GM18526 (cell line): ENCODE data around the gene MT3.

Experiments used
- POLR2A ChIP-seq: IDR thresholded peaks from 3 replicates; pipeline ENCODE4 v1.6.1; 2011; ENCODE audit not compliant: insufficient read length; ENCODE audit errors: extremely low read depth

The MT3 gene

DNA sequence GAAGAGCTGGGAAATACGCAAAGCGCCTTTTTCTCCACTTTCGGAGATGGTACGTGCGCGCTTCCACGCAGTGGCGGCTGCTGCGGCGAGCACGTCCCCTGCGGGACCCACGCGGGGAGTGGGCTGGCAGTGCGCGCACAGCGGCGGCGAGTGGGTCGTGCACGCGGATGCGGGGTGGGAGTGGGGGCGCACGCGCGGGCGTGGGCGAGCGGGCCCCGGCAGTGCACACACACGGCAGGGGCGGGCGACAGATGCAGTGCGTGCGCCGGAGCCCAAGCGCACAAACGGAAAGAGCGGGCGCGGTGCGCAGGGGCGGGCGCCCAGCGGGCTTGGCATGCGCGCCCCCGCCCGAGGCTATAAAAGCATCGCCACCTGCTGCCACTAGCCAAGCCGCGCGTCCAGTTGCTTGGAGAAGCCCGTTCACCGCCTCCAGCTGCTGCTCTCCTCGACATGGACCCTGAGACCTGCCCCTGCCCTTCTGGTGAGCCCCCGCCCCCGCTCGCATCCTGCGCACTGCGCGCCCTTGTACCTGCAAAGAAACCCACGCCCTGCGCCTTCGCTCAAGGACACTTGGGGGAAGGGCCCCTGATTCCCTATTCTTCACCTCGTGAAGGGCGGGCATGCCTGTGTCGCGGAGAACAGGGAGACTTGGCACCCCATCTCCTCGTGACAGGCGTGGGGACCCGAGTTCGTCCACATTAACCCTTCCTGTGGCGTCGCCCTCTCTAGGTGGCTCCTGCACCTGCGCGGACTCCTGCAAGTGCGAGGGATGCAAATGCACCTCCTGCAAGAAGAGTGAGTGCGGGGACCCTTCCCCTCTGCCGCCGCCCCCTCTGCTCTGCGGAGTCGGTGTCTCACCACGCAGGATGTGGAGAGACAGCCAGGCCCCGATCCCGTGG, at the start of gene MT3:
MT3 (plus strand) TSS at position 388 of the 899 bp plus-strand sequence; CDS start at position 451, 63 bp downstream.
- no peak for TF ChIP-seq POLR2A

GRCh38 chr16:56539656-56540055, 49.7 kb upstream of the MT3 start:
- no peak for TF ChIP-seq POLR2A

DNA sequence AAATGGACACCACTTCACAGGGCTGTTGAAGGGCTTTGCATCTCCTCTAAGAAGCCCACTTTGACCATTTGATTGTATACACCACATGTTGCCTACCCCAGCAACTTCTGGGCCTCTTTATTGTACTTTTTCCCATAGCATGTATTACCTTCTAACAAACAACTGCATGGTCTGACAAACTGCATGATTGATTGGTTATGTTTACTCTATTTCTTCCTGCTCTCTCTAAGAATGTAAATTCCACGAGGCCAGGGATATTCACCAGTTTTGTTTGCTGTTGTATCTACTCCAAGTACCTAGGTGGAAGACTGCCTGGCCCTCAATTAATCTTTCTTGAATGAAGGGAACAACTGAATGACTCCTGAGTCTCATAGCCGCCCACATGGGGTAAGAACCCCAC, 47.3 kb upstream of the MT3 start:
- no peak for TF ChIP-seq POLR2A

- no peak for TF ChIP-seq POLR2A
Measured at GRCh38 chr16:56547120-56547948, 42.0 kb upstream of the MT3 start.

DNA sequence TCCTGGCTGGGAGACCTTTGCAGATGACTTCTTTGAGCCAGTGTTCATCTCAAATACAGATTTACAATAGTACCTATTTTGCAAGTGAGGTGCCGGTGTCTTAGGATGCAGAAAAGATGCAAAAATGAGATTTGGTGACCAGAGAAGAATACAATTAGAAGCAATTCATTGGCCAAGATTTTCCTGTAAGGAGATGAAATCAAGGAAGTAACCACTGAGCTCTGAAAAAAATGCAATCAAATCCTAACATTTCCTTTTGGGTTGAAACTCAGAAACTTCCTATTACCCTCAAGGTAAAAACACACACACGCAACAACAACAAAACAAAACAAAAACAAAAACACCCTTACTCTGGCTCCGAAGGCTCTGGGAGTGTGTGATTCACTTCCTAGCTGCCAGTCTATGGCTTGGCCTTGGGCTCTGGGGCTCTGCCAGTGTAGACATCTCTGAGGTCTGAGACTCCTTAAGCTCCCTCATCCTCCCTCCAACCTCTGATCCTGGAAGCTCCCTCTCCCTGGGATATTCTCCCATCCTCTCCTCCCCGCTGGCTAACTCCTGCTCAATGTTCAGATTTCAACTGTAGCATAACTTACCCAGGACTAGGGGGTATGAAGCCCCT, 41.3 kb upstream of the MT3 start:
- TF ChIP-seq POLR2A, result no peak

- no peak for TF ChIP-seq POLR2A
Measured at GRCh38 chr16:56549161-56549560, 40.2 kb upstream of the MT3 start.

DNA sequence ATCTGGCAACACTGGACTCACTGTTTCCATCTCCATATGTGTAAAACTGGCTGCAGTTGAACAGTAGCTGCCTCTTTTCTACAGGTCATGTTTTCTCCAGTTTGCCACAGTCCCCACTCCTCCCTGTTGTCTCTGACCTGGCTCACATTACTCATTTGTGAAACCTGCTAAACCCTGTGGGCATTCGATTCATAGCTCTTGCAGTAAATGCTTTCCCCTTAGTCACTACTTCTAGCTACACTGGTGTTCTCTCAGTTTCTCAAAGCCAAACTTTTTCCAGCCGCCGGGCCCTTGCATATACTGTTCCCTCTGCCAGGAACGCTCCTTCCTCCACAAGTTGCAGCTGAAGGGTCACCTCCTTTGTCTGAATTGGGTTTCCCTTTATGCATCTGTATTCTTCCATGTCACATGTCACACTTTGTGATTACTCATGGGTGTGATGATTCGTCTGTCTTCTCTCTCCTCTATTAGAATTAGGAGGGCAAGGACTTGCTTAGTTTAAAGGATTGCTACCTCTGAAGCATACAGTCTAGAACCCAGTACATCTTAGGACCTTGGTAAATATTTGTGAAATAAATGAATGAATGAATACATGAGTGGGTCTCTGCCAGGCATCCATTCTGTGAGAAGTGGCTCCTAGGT, 39.5 kb upstream of the MT3 start:
- no peak for TF ChIP-seq POLR2A

DNA sequence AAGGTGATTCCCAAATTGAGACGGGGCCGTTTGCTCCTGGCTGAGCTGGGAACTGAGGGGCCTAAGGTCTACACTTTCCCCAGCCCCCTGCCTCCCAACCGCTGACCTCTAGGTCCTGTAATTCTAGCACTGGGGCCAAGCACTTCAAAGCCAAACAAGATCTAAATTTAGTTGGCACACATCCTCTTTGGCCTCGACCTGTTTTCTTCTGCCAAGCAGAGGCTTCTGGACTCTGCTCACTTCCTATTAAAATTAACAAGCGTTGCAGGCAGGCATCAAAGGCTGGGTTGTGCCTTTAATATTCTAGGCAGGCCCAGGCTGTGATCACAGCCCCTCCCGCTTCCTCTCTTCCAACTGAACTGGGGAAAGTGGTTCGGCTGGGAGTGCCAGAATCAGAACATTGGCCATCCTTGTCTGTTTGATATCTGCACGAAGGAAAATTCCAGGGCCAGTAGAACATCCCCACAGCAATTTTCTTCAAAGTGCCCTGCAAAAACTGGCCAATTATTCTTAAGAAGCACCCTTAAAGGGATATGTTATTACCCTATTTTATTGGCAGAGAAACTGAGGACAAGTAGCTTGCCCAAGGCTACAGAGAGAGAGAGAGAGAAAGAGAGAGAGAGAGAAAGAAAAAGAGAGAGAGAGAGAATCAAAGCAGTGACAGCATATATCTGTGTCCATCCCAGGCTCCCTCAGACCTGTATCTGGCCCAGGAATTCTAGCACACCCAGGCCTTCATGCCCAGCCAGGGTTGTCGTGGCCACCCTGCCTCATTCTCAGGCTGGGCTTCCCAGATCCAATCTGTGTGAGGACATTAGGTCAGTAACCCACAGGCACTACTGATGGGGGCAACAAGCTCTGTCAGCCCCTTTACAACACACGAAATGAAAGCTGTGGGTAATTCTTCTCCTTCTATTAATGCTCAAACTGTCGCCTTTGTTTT, 37.3 kb upstream of the MT3 start:
- no peak for TF ChIP-seq POLR2A

GRCh38 chr16:56554441-56554840, 34.9 kb upstream of the MT3 start:
- no peak for TF ChIP-seq POLR2A

DNA sequence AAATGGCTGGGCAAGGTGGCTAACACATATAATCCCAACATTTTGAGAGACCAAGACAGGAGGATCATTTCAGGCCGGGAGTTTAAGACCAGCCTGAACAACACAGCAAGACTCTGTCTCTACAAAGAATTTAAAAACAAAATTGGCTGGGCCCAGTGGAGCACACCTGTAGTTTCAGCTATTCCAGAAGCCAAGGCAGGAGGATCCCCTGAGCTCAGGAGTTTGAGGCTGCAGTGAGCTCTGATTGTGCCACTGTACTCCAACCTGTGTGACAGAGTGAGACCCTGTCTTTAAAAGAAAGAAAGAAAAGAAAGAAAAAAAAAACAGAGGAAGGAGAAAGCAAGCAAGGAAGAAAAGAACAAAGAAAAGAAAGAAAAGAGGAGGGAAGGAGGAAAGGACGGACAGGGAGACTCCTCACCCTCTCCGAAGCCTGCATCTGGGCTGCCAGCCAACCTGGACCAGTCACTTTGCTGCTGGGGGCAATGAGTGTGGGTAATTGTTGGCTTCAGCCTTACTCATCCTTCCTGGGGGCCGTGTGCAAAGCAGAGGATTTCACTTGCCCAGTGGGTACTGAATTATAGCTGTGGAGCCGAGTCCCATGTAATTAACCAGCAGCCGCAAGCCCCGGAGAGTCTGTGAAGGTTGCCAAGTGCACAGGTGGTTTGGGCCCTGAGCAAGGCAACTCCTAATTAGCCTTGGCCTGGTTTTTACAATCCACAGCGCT, 31.1 kb upstream of the MT3 start:
- TF ChIP-seq POLR2A, result no peak

DNA sequence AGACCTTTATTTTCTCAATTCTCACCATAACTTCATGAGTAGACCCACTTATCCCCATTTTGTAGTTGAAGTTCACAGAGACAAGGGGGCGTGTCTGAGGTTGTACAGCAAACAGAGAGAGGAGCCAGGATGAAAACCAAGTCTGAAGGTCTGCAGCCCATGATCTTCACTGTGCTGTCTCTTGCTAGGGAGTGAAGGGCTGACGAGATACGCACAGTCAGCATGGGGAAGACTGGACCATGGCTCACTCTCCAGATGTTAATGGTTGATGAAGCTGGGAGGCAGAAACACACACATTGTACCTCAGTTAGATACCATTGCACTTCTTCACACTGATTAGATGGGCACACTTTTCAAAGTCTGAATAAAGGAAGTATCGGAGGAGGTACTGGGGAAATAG, 30.2 kb upstream of the MT3 start:
- TF ChIP-seq POLR2A, result no peak

- no peak for TF ChIP-seq POLR2A
Measured at GRCh38 chr16:56560447-56560846, 28.9 kb upstream of the MT3 start.

DNA sequence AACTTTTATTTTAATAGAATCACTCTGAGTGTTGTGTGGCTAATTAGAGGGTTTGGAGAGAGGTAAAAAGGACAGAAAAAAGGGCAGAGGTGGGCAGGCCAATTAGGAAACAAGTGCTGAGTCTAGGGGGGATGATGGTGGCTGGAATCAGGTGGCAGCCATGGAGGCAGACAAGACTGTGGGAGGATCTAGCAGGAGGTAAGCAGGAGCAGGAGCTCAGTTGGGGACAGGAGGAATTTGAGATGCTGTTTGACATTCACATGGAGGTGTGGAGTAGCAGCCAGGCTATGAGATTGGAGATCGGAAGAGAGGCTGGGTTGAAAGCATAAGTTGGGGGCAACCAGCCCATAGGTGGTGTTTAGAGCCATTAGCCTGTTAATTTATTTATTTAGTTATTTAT, 28.2 kb upstream of the MT3 start:
- no peak for TF ChIP-seq POLR2A

DNA sequence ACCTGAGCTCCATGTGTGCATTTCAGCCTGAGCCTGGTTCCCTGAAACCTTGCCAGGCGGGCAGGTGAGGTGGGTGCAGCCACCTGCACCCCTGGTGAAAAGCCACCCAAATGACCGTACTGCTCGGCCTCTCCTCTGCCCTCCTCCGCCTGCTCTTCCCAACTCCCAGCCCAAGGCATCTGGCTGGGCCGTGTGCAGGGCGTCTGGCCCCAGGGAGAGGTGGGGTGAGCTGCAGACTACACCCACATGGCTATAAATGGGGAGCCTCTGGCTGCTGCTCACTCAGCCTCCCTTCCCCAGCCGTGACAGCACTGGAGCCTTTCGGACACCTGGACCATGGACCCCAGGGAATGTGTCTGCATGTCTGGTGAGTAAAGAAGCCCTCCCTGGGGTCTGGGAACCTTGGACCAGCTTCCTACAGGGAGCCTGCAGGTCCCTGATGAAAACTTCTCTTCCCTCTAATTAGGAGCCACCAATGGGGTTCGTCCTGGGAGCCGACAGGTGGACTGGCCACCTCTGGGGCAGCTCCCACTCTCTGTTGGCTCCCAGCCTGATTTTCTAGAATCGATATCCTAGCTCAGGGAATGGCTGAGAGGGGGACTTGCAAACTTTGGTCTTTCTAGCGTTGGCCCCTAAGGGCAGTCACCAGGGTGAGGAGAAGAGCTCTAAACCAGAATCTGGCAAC, 24.4 kb upstream of the MT3 start, which contains the start of gene MT4:
MT4 (plus strand) TSS at position 281 of the 685 bp plus-strand sequence; CDS start at position 337, 56 bp downstream.
- no peak for TF ChIP-seq POLR2A
